DMS53 treated with DMSO at 0.1 percent for 48 hours (cell line): ENCODE measurements around the gene SNX2.

ENCODE experiments used
- DNase-seq: peaks from one replicate; lab custom pipeline; 2025; ENCODE audit not compliant: unreplicated experiment; lab: John Stamatoyannopoulos, UW

The SNX2 gene

GRCh38 chr5:122770477-122770876 is 4.4 kb upstream of the SNX2 start:
- no peak for DNase-seq

- DNase-seq: no peak
Measured at GRCh38 chr5:122772446-122772845, 2.4 kb upstream of the SNX2 start.

DNA sequence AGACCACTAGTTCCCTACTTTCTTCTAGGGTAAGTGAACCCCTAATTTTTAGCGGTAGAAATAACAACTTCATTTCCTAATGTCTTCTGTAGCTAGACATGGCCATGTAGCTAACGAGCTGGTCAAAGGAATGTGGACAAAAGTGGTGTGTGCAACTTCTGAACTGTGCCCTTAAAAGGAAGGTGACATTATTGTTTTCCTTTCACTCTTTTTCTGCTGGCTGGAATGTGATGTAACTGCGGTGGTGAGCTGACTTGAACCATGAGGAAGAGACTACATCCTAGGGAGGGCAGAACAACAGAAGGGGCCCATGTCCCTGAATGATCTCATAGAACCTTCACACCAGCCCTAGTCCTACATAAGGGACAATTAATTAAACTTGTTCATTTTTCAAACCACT is 1.3 kb upstream of the SNX2 start:
- DNase-seq: no peak

- peak; percentile 79 for DNase-seq
Measured at GRCh38 chr5:122774519-122774860, 390 bp upstream of the SNX2 start.

GRCh38 chr5:122775550-122776542 is 966 bp downstream of the SNX2 start:
- peak; percentile 13 for DNase-seq

GRCh38 chr5:122778157-122778556 is 3.3 kb downstream of the SNX2 start:
- no peak for DNase-seq

DNA sequence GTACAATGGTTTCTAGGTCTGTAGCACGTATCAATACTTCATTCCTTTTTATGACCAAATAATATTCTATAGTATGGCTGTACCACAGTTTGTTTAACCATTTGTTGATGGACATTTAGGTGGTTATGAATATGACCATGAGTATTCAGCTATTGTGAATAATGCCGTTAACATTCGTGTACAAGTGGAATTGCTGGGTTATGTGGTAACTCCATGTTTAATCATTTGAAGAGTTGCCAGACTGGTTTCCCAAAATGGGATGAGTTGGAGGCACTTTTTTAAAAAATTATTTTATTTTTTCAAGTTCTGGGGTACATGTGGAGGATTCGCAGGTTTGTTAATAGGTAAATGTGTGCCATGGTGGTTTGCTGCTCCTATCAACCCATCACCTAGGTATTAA is 4.6 kb downstream of the SNX2 start:
- no peak for DNase-seq

GRCh38 chr5:122780296-122780695 is 5.4 kb downstream of the SNX2 start:
- DNase-seq: no peak

DNA sequence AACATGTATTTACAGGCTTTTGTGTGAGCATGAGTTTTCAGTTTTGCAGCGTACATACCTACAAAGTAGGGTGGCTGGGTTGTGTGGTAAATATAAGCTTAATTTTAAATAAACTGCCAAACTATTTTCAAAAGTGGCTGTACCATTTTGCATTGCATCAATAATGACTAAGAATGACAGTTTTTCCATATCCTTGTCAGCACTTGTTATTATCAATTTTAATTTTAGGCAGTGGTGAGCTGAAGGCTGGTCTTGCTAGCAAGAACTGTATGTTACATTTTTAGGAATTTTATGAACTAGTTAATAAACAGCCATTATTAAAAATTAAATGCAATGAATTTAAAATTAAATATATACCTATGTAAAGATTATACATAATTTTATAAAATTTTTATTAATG is 6.6 kb downstream of the SNX2 start:
- no peak for DNase-seq

- no peak for DNase-seq
Measured at GRCh38 chr5:122785294-122785693, 10.4 kb downstream of the SNX2 start.

- DNase-seq: no peak
Measured at GRCh38 chr5:122788371-122788770, 13.5 kb downstream of the SNX2 start.

DNA sequence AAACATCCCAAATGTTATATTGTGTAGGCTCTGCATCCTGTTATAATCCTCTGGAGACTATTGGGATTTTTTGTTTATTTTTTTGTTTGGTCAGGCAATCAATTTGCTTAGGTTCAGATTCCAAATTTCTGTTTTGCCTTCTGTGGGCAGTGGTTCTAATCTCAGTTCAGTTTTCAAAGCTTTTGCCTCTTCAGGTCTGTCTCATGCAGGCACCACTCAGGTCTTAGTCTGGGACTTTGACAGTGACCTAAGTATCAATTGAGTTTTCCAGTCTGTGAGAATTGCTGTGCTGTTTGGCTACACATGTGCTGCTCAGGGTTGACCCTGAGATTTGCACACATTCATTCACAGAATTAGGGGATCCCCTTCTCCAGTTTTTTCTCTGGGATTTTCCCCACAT is 14.1 kb downstream of the SNX2 start:
- DNase-seq: no peak

GRCh38 chr5:122789461-122790171 is 14.7 kb downstream of the SNX2 start:
- DNase-seq: no peak

- no peak for DNase-seq
Measured at GRCh38 chr5:122790354-122791103, 15.6 kb downstream of the SNX2 start.

GRCh38 chr5:122805481-122805880 is 30.6 kb downstream of the SNX2 start:
- no peak for DNase-seq

GRCh38 chr5:122810405-122810804 is 35.5 kb downstream of the SNX2 start:
- no peak for DNase-seq

DNA sequence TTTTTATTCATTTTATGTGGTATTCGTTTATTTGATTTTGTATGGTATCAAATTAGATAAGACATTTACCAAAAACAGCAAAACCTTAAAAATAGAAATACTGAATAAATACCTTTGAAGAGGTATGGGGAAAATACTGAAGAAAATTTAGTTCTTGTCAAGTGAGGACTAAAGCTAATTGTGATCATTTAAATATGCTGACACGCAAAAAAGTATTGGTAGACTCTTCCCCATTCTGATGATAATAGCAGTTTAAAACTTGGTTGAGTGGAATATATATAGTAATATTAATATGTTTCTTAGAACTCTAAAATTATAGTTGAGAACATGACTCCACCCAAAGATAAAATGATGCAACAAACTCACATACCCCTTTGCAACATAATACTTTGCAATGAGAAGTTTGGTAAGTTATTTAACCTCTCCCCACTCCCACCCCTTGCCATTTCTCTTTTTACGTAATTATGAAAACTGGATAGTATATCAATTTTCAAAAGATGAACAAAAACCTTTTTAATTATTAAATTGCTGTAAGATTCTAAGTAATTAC is 40.4 kb downstream of the SNX2 start:
- no peak for DNase-seq

- no peak for DNase-seq
Measured at GRCh38 chr5:122816756-122817155, 41.9 kb downstream of the SNX2 start.

DNA sequence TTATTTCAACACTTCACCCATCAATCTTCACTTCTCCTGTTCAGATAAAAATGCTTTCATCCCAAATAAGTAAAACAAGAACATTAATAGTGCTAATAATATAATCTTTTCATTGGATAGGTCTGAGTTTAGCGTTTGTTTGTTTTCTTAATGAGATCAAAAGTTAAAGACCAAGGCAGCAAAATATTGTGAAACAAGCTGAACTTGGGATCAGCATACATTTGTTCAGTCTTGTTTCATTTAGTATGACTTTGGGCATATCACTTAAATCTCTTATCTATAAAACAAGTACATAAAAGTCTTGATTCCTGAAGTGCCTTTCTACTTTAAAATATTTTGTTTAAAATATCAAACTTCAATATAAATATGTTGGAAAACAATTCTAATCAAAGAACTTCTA is 57.1 kb downstream of the SNX2 start:
- DNase-seq: no peak

DNA sequence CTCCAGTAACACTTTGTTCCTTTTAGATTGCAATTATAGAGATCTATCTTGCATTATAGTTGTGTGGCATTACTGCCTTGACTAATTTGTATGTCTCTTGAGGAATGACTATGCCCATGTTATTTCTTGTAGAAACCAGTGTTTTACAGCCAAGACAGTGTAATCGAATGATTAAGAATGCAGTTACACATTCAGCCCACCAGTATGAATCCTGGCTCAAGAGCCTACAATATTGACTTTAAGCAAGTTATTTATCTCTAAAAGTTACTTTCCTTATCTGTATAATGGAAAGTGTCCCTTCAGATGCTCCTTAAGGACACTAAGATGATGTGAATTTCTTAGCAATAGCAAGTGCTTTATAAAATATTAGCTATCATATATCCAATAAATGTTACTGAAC is 60.8 kb downstream of the SNX2 start:
- DNase-seq: no peak

DNA sequence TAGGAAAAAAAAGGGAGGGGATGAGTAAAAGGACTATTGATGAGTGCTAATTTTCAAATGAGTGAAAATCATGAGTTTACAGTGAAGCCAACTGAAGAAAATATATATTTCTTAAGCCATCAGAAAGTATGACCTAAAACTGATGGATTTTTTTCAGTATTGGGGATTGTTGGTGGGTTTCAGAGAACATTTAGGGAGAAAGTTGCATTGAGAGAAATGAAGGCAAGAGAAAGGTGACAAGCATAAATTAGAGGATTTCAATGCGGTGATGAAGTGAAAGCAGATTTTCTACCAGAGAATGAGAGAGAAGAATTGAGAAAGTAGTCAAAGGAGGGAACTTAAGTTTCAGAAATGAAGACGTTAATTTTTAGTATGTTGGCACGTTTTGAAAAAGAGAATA is 62.1 kb downstream of the SNX2 start:
- no peak for DNase-seq
